HG02943 (cell line): ENCODE measurements around the gene FNDC11.
"Not testable (repeated sequence)": the region's sequence is repeated elsewhere in the genome, so short reads cannot be mapped to it uniquely, and the experiment has no call there.

Source experiments
- ATAC-seq: cut with Tn5 transposase; IDR thresholded peaks from one replicate; pipeline ENCODE4 v1.9.1; 2021; ENCODE audit warnings: mild to moderate bottlenecking, low read depth, moderate library complexity; ENCODE audit not compliant: unreplicated experiment

The FNDC11 gene, protein sequence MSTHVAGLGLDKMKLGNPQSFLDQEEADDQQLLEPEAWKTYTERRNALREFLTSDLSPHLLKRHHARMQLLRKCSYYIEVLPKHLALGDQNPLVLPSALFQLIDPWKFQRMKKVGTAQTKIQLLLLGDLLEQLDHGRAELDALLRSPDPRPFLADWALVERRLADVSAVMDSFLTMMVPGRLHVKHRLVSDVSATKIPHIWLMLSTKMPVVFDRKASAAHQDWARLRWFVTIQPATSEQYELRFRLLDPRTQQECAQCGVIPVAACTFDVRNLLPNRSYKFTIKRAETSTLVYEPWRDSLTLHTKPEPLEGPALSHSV

GRCh38 chr20:63553933-63554290, at the start of gene FNDC11:
TSS of gene FNDC11 (plus strand) at chr20:63554159. CDS start at chr20:63555664, 1,505 bp downstream.
- ATAC-seq = no peak

DNA sequence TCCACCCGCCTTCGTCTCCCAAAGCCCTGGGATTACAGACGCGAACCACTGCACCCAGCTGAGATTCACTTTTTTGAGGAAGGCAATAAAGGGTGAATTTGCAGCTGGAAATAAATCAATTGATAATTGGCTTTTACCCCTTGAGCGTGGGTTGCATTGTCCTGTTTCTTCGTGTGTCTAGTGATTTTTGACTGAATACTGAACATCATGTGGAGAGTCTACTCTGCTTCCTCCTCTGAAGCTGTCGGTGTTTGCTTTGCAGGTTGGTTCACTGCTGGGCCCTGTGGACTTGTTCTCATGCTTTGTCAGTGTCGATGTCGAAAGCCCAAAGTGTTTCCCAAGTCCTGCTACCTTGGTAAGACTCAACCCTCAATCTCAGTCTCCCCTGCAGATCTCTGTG, 49.3 kb upstream of the FNDC11 start:
- no peak for ATAC-seq

GRCh38 chr20:63505281-63505680, 48.7 kb upstream of the FNDC11 start:
- no peak for ATAC-seq

DNA sequence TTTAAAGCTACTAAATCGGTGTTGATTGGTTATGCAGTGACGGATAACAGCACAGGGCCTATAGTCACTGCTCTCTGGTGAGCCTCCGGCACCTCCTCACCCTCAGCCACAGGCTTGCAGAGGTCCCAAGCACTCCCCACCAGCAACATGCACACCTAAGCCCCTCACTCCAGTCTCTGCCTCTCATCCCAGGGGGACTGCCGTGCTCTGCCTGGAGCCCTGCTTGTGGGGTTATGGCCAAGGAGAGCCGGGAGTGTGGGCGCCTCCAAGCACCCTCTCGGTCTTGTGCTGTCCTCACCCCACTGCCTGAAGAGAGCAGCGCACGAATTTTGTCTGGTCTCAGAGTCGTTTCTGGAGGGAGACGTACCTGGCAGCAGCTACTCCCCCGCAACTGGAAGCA, 48.2 kb upstream of the FNDC11 start:
- ATAC-seq = no peak

GRCh38 chr20:63507083-63507743, 46.7 kb upstream of the FNDC11 start:
- ATAC-seq = no peak

- ATAC-seq = no peak
These were observed 45.7 kb upstream of the FNDC11 start for GRCh38 chr20:63508072-63508768.

- ATAC-seq = no peak
These were observed 44.8 kb upstream of the FNDC11 start for GRCh38 chr20:63509088-63509564.

- no peak for ATAC-seq
These were observed 40.8 kb upstream of the FNDC11 start for GRCh38 chr20:63513207-63513606.

DNA sequence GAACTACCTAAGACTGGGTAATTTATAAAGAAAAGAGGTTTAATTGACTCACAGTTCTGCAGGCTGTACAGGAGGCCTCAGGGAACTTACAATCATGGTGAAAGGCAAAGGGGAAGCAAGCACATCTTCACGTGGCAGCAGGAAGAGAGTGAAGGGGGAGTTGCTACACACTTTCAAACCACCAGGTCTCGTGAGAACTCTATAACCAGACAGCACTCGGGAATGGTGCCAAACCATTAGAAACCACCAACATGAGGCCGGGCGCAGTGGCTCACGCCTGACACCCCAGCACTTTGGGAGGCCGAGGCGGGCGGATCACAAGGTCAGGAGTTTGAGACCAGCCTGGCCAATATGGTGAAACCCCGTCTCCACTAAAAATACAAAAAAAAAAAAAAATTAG, 39.4 kb upstream of the FNDC11 start:
- ATAC-seq = not testable (repeated sequence)

DNA sequence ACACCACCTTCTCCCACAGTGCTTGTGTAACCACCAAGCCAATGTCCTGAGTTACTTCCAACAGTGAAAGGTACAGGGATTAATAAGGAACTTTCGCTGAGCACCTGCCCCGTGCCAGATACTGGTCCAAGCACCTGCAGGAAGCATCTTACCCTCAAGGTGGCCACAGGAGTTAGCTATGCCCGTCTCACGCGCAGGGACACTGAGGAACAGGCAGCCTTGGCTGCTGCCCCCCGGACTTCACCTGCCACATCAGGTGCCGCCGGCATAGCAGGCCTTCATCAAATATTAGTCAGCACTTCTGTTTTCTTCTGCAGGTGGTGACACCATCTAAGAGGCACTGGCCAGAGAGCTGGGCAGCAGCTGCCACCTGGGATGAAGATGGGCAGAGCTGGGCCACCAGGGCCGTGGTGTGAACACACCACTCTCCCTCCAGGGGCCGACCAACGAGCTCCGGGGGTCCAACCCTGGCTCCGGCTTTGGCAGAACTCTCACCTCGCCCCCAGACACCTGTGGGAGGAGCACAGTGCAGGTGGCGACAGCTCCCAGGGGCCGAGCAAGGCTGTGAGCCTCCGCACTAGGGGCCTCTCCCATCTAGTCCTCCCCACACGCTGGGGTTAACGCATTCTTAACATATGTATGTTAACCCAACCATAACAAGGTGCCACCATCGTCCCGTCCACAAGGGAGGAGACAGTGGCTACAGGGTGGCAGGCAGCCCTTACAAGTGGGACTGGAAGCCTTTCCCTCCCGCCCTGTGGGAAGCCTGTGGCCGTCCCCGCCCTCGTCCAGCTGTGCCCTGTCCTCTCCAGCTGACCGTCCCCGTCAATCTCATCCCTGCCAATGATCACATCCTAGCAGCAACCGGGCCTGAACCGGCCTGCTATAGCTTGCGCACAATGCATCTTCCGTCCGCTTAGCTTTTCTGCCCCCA, 36.3 kb upstream of the FNDC11 start:
- ATAC-seq = no peak

GRCh38 chr20:63518351-63518861, 35.6 kb upstream of the FNDC11 start:
- ATAC-seq = no peak

GRCh38 chr20:63518946-63519667, 34.9 kb upstream of the FNDC11 start:
- no peak for ATAC-seq

DNA sequence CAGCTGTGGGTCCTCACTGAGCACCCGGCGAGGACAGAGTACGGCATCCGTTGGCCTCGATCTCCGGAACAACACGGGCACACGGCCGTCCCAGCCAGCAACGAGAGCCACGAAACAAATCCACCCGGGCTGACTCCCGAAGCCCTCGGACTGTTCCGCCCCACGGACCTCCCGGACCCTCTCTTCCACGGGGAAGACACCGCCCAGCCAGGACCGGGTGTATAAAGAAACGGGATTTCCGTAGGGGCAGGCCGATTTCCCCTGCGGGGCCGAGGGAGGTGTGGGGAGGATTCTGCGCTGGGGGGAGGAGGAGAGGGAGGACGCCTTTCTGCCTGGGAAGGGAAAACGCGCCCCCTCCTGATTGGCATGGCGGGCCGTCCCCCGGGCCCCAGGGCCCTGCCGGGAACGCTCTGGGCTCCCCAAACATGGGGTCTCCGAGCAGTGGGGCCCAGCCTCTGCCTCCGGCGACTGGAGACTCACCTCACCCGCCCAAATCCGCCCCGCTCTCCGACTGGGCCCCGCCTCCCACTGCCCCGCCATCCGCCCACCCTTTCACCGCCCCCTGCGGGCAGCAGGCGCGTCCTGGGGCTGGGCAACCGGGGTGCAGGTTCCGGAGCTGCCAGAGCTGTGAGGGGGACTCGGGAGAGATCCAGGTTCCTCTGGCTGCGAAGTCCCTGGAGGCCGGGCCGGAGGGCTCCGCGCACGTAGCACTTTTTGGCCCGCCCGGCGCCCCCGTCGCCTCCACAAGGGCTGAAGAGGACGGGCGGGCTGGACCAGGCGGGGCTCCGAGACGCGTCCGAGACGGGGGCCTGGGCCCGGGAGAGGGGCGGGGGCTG, 34.1 kb upstream of the FNDC11 start:
- ATAC-seq = peak; percentile 36

DNA sequence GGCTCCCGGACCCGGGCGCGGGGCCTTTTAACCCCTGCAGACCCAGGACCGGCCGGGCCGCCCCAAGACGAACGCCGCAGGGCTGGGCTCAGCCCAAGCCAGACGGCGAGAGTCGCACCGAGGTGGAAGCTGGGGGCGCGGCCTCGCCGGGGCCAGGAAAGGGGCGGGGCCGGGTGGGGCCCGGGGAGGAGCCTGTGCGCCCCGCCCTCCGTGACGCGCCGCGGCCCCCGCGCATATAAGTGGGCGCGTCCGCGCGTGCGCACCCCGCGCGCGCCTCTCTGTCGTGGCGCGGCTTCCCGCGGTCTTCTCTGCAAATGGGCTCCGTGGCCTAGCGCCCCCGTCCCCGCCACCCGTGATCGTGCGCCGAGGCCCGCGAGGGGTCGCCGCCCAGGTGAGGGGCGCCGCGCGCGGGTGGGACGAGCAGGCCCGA, 33.4 kb upstream of the FNDC11 start, which contains the start of gene PPDPF:
Gene PPDPF, plus strand, starts transcription at position 262 of the 430 bp plus-strand sequence. CDS start 544 bp downstream, outside the sequence.
- ATAC-seq = peak; percentile 61

GRCh38 chr20:63520934-63521601, 32.9 kb upstream of the FNDC11 start:
- ATAC-seq = peak; percentile 16

- no peak for ATAC-seq
These were observed 32.4 kb upstream of the FNDC11 start for GRCh38 chr20:63521602-63522001.

- no peak for ATAC-seq
These were observed 31.7 kb upstream of the FNDC11 start for GRCh38 chr20:63522091-63522868.
